GM23338 (cell line): ENCODE results near the gene BAX. TPM values are rescaled to one million over a fixed set of nuclear protein-coding genes. Genes with fewer than 3 reads are reported as not detected.

Experiments
- ATAC-seq: fragments of 200-7000 bp; cut with Tn5 transposase; 3 replicates; pipeline ENCODE4 v1.9.1; 2020
- DNase-seq: peaks from one replicate; pipeline ENCODE4 v3.0.0-alpha.2; 2015; ENCODE audit warnings: low spot score
- H2AFZ ChIP-seq: fragments of 200-600 bp; sonication (generic); 2 replicates; pipeline ENCODE4 v1.8.0; 2016; ENCODE audit warnings: antibody characterized with exemption, mild to moderate bottlenecking, moderate library complexity
- H3F3A ChIP-seq: fragments of 200-600 bp; sonication (generic); replicated peaks from 2 replicates; pipeline ENCODE4 v1.8.0; 2017; ENCODE audit warnings: antibody characterized with exemption, mixed run types, low read depth
- H3K27ac ChIP-seq: fragments of 200-600 bp; sonication (generic); 2 replicates; pipeline ENCODE4 v1.6.1; 2016; ENCODE audit warnings: low read depth
- H3K27me3 ChIP-seq: fragments of 200-600 bp; sonication (generic); 2 replicates; pipeline ENCODE4 v1.8.0; 2016; ENCODE audit warnings: mild to moderate bottlenecking, mixed run types, moderate library complexity; ENCODE audit not compliant: insufficient read depth
- H3K36me3 ChIP-seq: fragments of 200-600 bp; sonication (generic); 2 replicates; pipeline ENCODE4 v1.8.0; 2016; ENCODE audit warnings: mild to moderate bottlenecking; ENCODE audit not compliant: insufficient read depth
- H3K4me1 ChIP-seq: fragments of 200-600 bp; sonication (generic); 2 replicates; pipeline ENCODE4 v1.8.0; 2016; ENCODE audit warnings: mild to moderate bottlenecking, moderate library complexity; ENCODE audit not compliant: insufficient read depth
- H3K4me2 ChIP-seq: fragments of 200-600 bp; sonication (generic); 2 replicates; pipeline ENCODE4 v1.7.1; 2017; ENCODE audit warnings: mixed run types
- H3K4me3 ChIP-seq: fragments of 200-600 bp; sonication (generic); 2 replicates; pipeline ENCODE4 v1.6.1; 2016; ENCODE audit warnings: mixed run types
- H3K79me2 ChIP-seq: fragments of 200-600 bp; sonication (generic); replicated peaks from 2 replicates; pipeline ENCODE4 v1.8.0; 2017; ENCODE audit warnings: mild to moderate bottlenecking; ENCODE audit not compliant: insufficient read depth
- H3K9me2 ChIP-seq: fragments of 200-600 bp; sonication (generic); 2 replicates; pipeline ENCODE4 v1.8.0; 2017; ENCODE audit not compliant: insufficient read depth
- H4K20me1 ChIP-seq: fragments of 200-600 bp; sonication (generic); replicated peaks from 2 replicates; pipeline ENCODE4 v1.8.0; 2017; ENCODE audit warnings: mild to moderate bottlenecking; ENCODE audit not compliant: insufficient read depth
- H3K27ac Mint-ChIP-seq: 2 replicates; pipeline ENCODE4 v1.8.0; 2020; ENCODE audit warnings: inconsistent platforms, mild to moderate bottlenecking, moderate library complexity, mixed read lengths
- H3K27me3 Mint-ChIP-seq: 3 replicates; pipeline ENCODE4 v1.8.0; 2022; ENCODE audit warnings: low read depth, mild to moderate bottlenecking, moderate library complexity, mixed read lengths, inconsistent platforms; ENCODE audit not compliant: insufficient read depth, poor library complexity
- H3K36me3 Mint-ChIP-seq: 3 replicates; pipeline ENCODE4 v1.8.0; 2021; ENCODE audit warnings: low read depth, mild to moderate bottlenecking, inconsistent platforms, moderate library complexity, mixed read lengths
- H3K4me1 Mint-ChIP-seq: 3 replicates; pipeline ENCODE4 v1.8.0; 2020; ENCODE audit warnings: mild to moderate bottlenecking, inconsistent platforms, mixed read lengths
- H3K4me3 Mint-ChIP-seq: 3 replicates; pipeline ENCODE4 v1.8.0; 2021; ENCODE audit warnings: moderate library complexity, mild to moderate bottlenecking, inconsistent platforms, mixed read lengths
- H3K9me3 Mint-ChIP-seq: 3 replicates; pipeline ENCODE4 v1.8.0; 2020; ENCODE audit warnings: moderate library complexity, mild to moderate bottlenecking, inconsistent platforms, mixed read lengths
- CREB1 ChIP-seq: fragments of 250-450 bp; sonication (Bioruptor Pico); IDR thresholded peaks from 2 replicates; pipeline ENCODE4 v1.5.0; 2020; ENCODE audit warnings: low read depth, mild to moderate bottlenecking, moderate library complexity
- EZH2 ChIP-seq: fragments of 200-600 bp; sonication (generic); IDR thresholded peaks from one replicate; pipeline ENCODE4 v1.8.0; 2017; ENCODE audit warnings: antibody characterized with exemption, mild to moderate bottlenecking, low read depth; ENCODE audit not compliant: unreplicated experiment
- EZH2phosphoT487 ChIP-seq: fragments of 200-600 bp; sonication (generic); IDR thresholded peaks from one replicate; pipeline ENCODE4 v1.8.1; 2018; ENCODE audit warnings: antibody characterized with exemption; ENCODE audit not compliant: unreplicated experiment
- JUNB ChIP-seq: IDR thresholded peaks from one replicate; pipeline ENCODE4 v1.6.1; 2016; ENCODE audit warnings: antibody characterized with exemption; ENCODE audit not compliant: unreplicated experiment
- NANOG ChIP-seq: IDR thresholded peaks from 2 replicates; pipeline ENCODE4 v1.6.1; 2016; ENCODE audit warnings: antibody characterized with exemption, borderline replicate concordance
- POLR2AphosphoS5 ChIP-seq: IDR thresholded peaks from 2 replicates; pipeline ENCODE4 v1.6.1; 2016; ENCODE audit warnings: antibody characterized with exemption, low read depth
- REST ChIP-seq: IDR thresholded peaks from one replicate; pipeline ENCODE4 v1.6.1; 2018; ENCODE audit warnings: antibody characterized with exemption; ENCODE audit not compliant: unreplicated experiment
- STAT1 ChIP-seq: IDR thresholded peaks from one replicate; pipeline ENCODE4 v1.6.1; 2016; ENCODE audit warnings: antibody characterized with exemption; ENCODE audit not compliant: unreplicated experiment
- ZNF114 ChIP-seq: fragments of 250-450 bp; sonication (Bioruptor Pico); IDR thresholded peaks from 2 replicates; pipeline ENCODE4 v1.5.0; 2020; ENCODE audit warnings: mild to moderate bottlenecking, moderate library complexity
- ZNF331 ChIP-seq: fragments of 250-450 bp; sonication (Bioruptor Pico); IDR thresholded peaks from 2 replicates; pipeline ENCODE4 v1.5.0; 2020; ENCODE audit warnings: low read depth, mild to moderate bottlenecking, moderate library complexity
- polyA plus RNA-seq: library from polyadenylated mRNA; unstranded; fragments of >200 nt; fragmentation: Nextera tagmentation; extraction: Ambion mirVana; gene quantifications from 2 replicates; pipeline ENCODE4 v1.2.1, GENCODE V29; 2016
- total RNA-seq: library from RNA; depleted of rRNA; stranded (reverse); fragments of >200 nt; shearing (Covaris generic); gene quantifications from 2 replicates; pipeline ENCODE4 v1.2.3, GENCODE V29; 2014
- TF ChIP-seq, protein P1 (sequence below), 2 experiments: fragments of 200-600 bp in 1 of 2; sonication (generic) in 1 of 2; conservative IDR thresholded peaks; 2 replicates each; pipeline versions ENCODE4 v1.5.1 to v1.6.1; 2016 to 2017; ENCODE audit warnings: antibody characterized with exemption in 2 of 2, low read depth in 2 of 2, mild to moderate bottlenecking in 2 of 2, moderate library complexity in 1 of 2
- TF ChIP-seq, protein P2 (sequence below): IDR thresholded peaks from 2 replicates; pipeline ENCODE4 v1.6.1; 2016; ENCODE audit warnings: antibody characterized with exemption
- TF ChIP-seq, protein P3 (sequence below): fragments of 250-450 bp; sonication (Bioruptor Pico); IDR thresholded peaks from 2 replicates; pipeline ENCODE4 v1.5.0; 2020; ENCODE audit warnings: mild to moderate bottlenecking, moderate library complexity

Gene BAX
- total and polyA plus RNA-seq, 2 experiments from 2014 or later = 179 to 261 TPM

- H3K4me1 Mint-ChIP-seq = peaks cover 25% of the 10 kb centered on the region
- no peaks in the 10 kb centered on the region for H3K9me2 ChIP-seq
- no peaks in the 10 kb centered on the region for H3K9me3 Mint-ChIP-seq
- H3F3A ChIP-seq = 0 out of 2 replicates have a peak, but pooled peaks cover 3% of the 10 kb centered on the region
- H3K36me3 ChIP-seq = peaks cover 6% of the 10 kb centered on the region
- H3K4me3 Mint-ChIP-seq = peak overlapping the region; percentile 96
- peak overlapping the region; percentile 100 for H3K4me3 ChIP-seq
- no peaks in the 10 kb centered on the region for H3K27me3 ChIP-seq
- H3K27ac ChIP-seq = peak overlapping the region; percentile 81
- H3K4me1 ChIP-seq = peaks cover 13% of the 10 kb centered on the region; the same call in 1 of the 2 replicates
- ATAC-seq (peak; percentile 9), DNase-seq (peak; percentile 51)
- H3K27ac Mint-ChIP-seq = peak overlapping the region; percentile 97
- TF ChIP-seq, protein P1, sequence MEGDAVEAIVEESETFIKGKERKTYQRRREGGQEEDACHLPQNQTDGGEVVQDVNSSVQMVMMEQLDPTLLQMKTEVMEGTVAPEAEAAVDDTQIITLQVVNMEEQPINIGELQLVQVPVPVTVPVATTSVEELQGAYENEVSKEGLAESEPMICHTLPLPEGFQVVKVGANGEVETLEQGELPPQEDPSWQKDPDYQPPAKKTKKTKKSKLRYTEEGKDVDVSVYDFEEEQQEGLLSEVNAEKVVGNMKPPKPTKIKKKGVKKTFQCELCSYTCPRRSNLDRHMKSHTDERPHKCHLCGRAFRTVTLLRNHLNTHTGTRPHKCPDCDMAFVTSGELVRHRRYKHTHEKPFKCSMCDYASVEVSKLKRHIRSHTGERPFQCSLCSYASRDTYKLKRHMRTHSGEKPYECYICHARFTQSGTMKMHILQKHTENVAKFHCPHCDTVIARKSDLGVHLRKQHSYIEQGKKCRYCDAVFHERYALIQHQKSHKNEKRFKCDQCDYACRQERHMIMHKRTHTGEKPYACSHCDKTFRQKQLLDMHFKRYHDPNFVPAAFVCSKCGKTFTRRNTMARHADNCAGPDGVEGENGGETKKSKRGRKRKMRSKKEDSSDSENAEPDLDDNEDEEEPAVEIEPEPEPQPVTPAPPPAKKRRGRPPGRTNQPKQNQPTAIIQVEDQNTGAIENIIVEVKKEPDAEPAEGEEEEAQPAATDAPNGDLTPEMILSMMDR (conservative IDR thresholded peaks at IDR 0.05; ENCODE audit: low read depth in 2 of 2) = no peak
- TF ChIP-seq JUNB = no peak
- TF ChIP-seq CREB1 (CRISPR knock-in tag) = no peak
- TF ChIP-seq POLR2AphosphoS5 = no peak
- no peak for TF ChIP-seq ZNF331 (CRISPR knock-in tag)
- TF ChIP-seq, protein P2, sequence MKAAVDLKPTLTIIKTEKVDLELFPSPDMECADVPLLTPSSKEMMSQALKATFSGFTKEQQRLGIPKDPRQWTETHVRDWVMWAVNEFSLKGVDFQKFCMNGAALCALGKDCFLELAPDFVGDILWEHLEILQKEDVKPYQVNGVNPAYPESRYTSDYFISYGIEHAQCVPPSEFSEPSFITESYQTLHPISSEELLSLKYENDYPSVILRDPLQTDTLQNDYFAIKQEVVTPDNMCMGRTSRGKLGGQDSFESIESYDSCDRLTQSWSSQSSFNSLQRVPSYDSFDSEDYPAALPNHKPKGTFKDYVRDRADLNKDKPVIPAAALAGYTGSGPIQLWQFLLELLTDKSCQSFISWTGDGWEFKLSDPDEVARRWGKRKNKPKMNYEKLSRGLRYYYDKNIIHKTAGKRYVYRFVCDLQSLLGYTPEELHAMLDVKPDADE = no peak
- no peak for TF ChIP-seq EZH2
- no peak for TF ChIP-seq STAT1
- TF ChIP-seq REST = no peak
- TF ChIP-seq, protein P3, sequence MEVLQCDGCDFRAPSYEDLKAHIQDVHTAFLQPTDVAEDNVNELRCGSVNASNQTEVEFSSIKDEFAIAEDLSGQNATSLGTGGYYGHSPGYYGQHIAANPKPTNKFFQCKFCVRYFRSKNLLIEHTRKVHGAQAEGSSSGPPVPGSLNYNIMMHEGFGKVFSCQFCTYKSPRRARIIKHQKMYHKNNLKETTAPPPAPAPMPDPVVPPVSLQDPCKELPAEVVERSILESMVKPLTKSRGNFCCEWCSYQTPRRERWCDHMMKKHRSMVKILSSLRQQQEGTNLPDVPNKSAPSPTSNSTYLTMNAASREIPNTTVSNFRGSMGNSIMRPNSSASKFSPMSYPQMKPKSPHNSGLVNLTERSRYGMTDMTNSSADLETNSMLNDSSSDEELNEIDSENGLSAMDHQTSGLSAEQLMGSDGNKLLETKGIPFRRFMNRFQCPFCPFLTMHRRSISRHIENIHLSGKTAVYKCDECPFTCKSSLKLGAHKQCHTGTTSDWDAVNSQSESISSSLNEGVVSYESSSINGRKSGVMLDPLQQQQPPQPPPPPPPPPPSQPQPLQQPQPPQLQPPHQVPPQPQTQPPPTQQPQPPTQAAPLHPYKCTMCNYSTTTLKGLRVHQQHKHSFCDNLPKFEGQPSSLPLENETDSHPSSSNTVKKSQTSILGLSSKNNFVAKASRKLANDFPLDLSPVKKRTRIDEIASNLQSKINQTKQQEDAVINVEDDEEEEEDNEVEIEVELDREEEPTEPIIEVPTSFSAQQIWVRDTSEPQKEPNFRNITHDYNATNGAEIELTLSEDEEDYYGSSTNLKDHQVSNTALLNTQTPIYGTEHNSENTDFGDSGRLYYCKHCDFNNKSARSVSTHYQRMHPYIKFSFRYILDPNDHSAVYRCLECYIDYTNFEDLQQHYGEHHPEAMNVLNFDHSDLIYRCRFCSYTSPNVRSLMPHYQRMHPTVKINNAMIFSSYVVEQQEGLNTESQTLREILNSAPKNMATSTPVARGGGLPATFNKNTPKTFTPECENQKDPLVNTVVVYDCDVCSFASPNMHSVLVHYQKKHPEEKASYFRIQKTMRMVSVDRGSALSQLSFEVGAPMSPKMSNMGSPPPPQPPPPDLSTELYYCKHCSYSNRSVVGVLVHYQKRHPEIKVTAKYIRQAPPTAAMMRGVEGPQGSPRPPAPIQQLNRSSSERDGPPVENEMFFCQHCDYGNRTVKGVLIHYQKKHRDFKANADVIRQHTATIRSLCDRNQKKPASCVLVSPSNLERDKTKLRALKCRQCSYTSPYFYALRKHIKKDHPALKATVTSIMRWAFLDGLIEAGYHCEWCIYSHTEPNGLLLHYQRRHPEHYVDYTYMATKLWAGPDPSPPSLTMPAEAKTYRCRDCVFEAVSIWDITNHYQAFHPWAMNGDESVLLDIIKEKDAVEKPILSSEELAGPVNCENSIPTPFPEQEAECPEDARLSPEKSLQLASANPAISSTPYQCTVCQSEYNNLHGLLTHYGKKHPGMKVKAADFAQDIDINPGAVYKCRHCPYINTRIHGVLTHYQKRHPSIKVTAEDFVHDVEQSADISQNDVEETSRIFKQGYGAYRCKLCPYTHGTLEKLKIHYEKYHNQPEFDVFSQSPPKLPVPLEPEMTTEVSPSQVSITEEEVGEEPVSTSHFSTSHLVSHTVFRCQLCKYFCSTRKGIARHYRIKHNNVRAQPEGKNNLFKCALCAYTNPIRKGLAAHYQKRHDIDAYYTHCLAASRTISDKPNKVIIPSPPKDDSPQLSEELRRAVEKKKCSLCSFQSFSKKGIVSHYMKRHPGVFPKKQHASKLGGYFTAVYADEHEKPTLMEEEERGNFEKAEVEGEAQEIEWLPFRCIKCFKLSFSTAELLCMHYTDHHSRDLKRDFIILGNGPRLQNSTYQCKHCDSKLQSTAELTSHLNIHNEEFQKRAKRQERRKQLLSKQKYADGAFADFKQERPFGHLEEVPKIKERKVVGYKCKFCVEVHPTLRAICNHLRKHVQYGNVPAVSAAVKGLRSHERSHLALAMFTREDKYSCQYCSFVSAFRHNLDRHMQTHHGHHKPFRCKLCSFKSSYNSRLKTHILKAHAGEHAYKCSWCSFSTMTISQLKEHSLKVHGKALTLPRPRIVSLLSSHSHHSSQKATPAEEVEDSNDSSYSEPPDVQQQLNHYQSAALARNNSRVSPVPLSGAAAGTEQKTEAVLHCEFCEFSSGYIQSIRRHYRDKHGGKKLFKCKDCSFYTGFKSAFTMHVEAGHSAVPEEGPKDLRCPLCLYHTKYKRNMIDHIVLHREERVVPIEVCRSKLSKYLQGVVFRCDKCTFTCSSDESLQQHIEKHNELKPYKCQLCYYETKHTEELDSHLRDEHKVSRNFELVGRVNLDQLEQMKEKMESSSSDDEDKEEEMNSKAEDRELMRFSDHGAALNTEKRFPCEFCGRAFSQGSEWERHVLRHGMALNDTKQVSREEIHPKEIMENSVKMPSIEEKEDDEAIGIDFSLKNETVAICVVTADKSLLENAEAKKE (CRISPR knock-in tag) = no peak
- no peak for TF ChIP-seq NANOG
- TF ChIP-seq ZNF114 (CRISPR knock-in tag) = no peak
- TF ChIP-seq EZH2phosphoT487 = no peak
- peak overlapping the region; percentile 98 for H3K4me2 ChIP-seq
- H3K27me3 Mint-ChIP-seq = peaks cover 15% of the 10 kb centered on the region
- H4K20me1 ChIP-seq = peaks cover 6% of the 10 kb centered on the region
- H3K36me3 Mint-ChIP-seq = peaks cover 30% of the 10 kb centered on the region
- peaks cover 54% of the 10 kb centered on the region for H3K79me2 ChIP-seq
- peak overlapping the region; percentile 92 for H2AFZ ChIP-seq
Observed at GRCh38 chr19:48992581-48993174, 38.0 kb downstream of the BAX start.
